ENCODE results near the gene HSD17B12. TPM values are rescaled to one million over a fixed set of nuclear protein-coding genes. Genes with fewer than 3 reads are reported as not detected.

Gene HSD17B12
- total and polyA plus RNA-seq, 2 of the 13 experiments (the other 11 are each of a cell fraction or from before 2014, with no cell fraction given): 50.3 to 117 TPM

DNA sequence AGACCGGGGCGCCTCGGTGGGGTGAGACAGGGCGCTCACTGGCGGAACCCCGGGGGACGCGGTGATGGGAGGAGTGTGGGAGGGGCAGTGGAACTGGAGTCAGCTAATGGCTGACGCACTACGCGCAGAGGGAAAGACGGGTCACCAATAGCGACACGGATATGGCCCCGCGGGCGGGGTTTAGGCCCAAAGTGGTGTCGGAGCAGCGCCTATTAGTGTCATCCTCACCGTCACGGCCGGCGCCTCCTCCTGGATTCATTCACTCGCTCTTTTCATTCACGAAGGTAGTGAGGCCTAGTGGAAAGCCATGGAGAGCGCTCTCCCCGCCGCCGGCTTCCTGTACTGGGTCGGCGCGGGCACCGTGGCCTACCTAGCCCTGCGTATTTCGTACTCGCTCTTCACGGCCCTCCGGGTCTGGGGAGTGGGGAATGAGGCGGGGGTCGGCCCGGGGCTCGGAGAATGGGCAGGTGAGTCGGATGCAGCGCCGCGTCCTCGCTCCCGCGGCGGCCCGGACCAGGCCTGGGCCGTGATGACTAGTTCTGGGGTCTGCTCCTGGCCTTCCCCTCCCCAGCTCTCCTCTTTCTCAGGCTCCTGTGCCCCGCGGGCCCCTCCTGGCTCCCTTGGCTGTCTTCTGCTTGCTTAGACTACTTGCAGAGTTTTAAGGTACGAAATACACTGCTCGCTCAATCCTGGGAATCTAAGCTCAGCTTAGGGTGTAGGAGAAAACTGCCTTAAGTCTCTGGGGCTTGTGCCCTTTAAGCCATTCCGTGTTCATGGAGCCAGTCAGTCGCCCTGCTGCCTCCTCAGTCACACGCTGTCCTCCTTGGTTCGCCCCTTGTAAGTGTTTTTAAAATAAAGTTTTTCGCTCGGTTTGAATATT, at the start of gene HSD17B12 (continued):
- TF ChIP-seq, protein P1, sequence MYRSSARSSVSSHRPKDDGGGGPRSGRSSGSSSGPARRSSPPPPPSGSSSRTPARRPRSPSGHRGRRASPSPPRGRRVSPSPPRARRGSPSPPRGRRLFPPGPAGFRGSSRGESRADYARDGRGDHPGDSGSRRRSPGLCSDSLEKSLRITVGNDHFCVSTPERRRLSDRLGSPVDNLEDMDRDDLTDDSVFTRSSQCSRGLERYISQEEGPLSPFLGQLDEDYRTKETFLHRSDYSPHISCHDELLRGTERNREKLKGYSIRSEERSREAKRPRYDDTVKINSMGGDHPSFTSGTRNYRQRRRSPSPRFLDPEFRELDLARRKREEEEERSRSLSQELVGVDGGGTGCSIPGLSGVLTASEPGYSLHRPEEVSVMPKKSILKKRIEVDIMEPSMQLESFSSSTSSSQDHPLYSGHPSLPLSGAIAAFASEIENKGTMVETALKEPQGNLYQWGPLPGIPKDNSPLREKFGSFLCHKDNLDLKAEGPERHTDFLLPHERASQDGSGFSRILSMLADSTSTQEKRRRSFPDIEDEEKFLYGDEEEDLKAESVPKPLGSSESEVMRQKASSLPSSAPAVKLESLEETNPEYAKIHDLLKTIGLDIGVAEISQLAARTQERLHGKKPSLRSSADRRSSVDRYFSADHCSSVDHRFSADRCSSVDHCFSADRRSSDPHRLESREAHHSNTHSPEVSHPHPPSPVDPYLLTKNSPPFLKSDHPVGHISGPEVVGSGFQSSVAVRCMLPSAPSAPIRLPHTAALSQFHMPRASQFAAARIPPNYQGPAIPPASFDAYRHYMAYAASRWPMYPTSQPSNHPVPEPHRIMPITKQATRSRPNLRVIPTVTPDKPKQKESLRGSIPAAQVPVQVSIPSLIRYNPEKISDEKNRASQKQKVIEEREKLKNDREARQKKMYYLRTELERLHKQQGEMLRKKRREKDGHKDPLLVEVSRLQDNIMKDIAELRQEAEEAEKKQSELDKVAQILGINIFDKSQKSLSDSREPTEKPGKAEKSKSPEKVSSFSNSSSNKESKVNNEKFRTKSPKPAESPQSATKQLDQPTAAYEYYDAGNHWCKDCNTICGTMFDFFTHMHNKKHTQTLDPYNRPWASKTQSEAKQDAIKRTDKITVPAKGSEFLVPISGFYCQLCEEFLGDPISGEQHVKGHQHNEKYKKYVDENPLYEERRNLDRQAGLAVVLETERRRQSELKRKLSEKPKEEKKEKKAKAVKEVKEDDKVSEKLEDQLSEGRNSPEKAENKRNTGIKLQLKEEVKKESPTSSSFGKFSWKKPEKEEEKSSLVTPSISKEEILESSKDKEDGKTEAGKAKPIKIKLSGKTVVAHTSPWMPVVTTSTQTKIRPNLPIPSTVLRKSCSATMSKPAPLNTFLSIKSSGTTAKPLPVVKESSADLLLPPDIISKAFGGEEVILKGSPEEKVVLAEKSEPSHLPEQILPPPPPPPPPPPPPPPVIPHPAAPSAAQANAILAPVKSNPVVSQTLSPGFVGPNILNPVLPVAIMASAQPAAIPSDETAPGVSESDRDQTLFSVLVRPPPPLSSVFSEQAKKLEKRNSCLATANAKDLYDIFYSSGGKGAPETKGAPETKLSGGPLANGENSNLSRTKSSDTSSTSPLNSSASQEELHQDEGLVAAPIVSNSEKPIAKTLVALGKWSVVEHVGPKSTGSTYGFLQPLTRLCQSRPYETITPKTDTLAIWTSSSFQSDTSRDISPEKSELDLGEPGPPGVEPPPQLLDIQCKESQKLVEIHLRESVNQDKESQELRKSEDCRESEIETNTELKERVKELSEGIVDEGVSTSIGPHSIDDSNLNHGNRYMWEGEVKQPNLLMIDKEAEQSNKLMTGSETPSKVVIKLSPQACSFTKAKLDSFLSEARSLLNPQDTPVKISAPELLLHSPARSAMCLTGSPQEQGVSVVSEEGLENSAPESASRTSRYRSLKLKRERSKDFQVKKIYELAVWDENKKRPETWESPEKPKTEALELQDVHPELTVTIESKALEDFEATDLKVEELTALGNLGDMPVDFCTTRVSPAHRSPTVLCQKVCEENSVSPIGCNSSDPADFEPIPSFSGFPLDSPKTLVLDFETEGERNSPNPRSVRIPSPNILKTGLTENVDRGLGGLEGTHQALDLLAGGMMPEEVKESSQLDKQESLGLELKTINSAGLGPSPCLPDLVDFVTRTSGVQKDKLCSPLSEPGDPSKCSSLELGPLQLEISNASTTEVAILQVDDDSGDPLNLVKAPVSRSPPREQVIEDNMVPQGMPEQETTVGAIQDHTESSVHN (CRISPR knock-in tag; IDR thresholded peaks at IDR 0.05): no peak
- TF ChIP-seq, protein P2, sequence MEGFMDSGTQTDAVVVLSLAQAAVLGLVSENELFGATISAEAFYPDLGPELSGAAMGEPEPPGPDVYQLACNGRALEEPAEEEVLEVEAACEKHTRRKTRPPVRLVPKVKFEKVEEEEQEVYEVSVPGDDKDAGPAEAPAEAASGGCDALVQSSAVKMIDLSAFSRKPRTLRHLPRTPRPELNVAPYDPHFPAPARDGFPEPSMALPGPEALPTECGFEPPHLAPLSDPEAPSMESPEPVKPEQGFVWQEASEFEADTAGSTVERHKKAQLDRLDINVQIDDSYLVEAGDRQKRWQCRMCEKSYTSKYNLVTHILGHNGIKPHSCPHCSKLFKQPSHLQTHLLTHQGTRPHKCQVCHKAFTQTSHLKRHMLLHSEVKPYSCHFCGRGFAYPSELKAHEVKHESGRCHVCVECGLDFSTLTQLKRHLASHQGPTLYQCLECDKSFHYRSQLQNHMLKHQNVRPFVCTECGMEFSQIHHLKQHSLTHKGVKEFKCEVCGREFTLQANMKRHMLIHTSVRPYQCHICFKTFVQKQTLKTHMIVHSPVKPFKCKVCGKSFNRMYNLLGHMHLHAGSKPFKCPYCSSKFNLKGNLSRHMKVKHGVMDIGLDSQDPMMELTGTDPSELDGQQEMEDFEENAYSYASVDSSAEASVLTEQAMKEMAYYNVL (CRISPR knock-in tag; IDR thresholded peaks at IDR 0.05; ENCODE audit: borderline replicate concordance): peak; percentile 72; the same call in 1 of the 2 replicates
- TF ChIP-seq ZNF263 (CRISPR knock-in tag; IDR thresholded peaks at IDR 0.05) (0 out of 2 replicates have a peak, but pooled peaks have one; percentile 14), CREM (IDR thresholded peaks at IDR 0.05) (peak; percentile 83), CREM (CRISPR knock-in tag; IDR thresholded peaks at IDR 0.05) (0 out of 2 replicates have a peak, but pooled peaks have one; percentile 11), FOXC1 (CRISPR knock-in tag; IDR thresholded peaks at IDR 0.05; ENCODE audit: borderline replicate concordance) (no peak), RCOR2 (CRISPR knock-in tag; IDR thresholded peaks at IDR 0.05) (no peak), ZNF383 (CRISPR knock-in tag; IDR thresholded peaks at IDR 0.05; ENCODE audit: borderline replicate concordance) (peak; percentile 79; the same call in 1 of the 2 replicates), NR2F2 (IDR thresholded peaks at IDR 0.05; ENCODE audit: borderline replicate concordance, low read depth) (no peak)
- TF ChIP-seq, protein P3, sequence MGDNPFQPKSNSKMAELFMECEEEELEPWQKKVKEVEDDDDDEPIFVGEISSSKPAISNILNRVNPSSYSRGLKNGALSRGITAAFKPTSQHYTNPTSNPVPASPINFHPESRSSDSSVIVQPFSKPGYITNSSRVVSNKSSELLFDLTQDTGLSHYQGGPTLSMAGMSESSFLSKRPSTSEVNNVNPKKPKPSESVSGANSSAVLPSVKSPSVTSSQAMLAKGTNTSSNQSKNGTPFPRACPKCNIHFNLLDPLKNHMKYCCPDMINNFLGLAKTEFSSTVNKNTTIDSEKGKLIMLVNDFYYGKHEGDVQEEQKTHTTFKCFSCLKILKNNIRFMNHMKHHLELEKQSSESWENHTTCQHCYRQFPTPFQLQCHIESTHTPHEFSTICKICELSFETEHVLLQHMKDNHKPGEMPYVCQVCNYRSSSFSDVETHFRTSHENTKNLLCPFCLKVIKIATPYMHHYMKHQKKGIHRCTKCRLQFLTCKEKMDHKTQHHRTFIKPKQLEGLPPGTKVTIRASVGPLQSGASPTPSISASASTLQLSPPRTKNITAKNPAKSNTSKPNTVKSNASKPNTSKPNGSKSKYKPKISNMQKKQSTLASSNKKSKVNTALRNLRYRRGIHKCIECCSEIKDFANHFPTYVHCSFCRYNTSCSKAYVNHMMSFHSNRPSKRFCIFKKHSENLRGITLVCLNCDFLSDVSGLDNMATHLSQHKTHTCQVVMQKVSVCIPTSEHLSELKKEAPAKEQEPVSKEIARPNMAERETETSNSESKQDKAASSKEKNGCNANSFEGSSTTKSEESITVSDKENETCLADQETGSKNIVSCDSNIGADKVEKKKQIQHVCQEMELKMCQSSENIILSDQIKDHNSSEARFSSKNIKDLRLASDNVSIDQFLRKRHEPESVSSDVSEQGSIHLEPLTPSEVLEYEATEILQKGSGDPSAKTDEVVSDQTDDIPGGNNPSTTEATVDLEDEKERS (CRISPR knock-in tag; IDR thresholded peaks at IDR 0.05): no peak
- TF ChIP-seq, protein P4, sequence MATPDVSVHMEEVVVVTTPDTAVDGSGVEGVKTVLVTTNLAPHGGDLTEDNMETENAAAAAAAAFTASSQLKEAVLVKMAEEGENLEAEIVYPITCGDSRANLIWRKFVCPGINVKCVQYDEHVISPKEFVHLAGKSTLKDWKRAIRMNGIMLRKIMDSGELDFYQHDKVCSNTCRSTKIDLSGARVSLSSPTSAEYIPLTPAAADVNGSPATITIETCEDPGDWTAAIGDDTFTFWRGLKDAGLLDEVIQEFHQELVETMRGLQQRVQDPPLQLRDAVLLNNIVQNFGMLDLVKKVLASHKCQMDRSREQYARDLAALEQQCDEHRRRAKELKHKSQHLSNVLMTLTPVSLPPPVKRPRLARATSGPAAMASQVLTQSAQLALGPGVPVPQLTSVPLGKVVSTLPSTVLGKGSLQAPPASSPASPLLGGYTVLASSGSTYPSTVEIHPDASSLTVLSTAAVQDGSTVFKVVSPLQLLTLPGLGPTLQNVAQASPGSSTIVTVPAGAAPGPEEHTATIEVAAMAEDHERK (CRISPR knock-in tag; IDR thresholded peaks at IDR 0.05; ENCODE audit: low read depth): 0 out of 2 replicates have a peak, but pooled peaks have one; percentile 22
- TF ChIP-seq, protein P5, sequence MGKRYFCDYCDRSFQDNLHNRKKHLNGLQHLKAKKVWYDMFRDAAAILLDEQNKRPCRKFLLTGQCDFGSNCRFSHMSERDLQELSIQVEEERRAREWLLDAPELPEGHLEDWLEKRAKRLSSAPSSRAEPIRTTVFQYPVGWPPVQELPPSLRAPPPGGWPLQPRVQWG (CRISPR knock-in tag; IDR thresholded peaks at IDR 0.05; ENCODE audit: borderline replicate concordance, low read depth): no peak
